Epithelial cell of esophagus (primary cell): ENCODE data around the gene MAPRE3.

Experiments
- DNase-seq: peaks from one replicate; pipeline ENCODE4 v3.0.0; 2010; ENCODE audit warnings: low read depth
- H3K4me3 ChIP-seq: 2 replicates; pipeline ENCODE4 v1.5.1; 2011; ENCODE audit warnings: mild to moderate bottlenecking, low read length, control low read depth
- CTCF ChIP-seq: IDR thresholded peaks from 2 replicates; pipeline ENCODE4 v1.5.1; 2011; ENCODE audit warnings: low read depth, mild to moderate bottlenecking, low read length, control low read depth, inconsistent platforms; ENCODE audit not compliant: insufficient read depth; ENCODE audit errors: missing control alignments

The MAPRE3 gene

GRCh38 chr2:27069436-27069835, 99.0 kb downstream of the MAPRE3 start:
- H3K4me3 ChIP-seq: no peak overlapping the region
- no peak for DNase-seq
- no peak for TF ChIP-seq CTCF

- no peak for TF ChIP-seq CTCF
- no peak for DNase-seq
- peak overlapping the region; percentile 99 for H3K4me3 ChIP-seq
Observed at GRCh38 chr2:27069961-27070618, 99.7 kb downstream of the MAPRE3 start.

GRCh38 chr2:27070653-27071276, 100.3 kb downstream of the MAPRE3 start:
- DNase-seq: no peak
- TF ChIP-seq CTCF: no peak
- H3K4me3 ChIP-seq: peak overlapping the region; percentile 99

- TF ChIP-seq CTCF: no peak
- DNase-seq: peak; percentile 95
- H3K4me3 ChIP-seq: peak within 1 kb of the TSS; percentile 99
Observed at GRCh38 chr2:27071277-27071989, 101.0 kb downstream of the MAPRE3 start, which contains the start of gene OST4. Gene OST4 (minus strand): TSS chr2:27071654.

- TF ChIP-seq CTCF: no peak
- DNase-seq: no peak
Observed at GRCh38 chr2:27071990-27072830, 101.8 kb downstream of the MAPRE3 start.

GRCh38 chr2:27072920-27073319, 102.5 kb downstream of the MAPRE3 start:
- no peak for TF ChIP-seq CTCF
- DNase-seq: no peak
- no peak overlapping the region for H3K4me3 ChIP-seq

More at GRCh38 chr2:27071990-27072830, 101.8 kb downstream of the MAPRE3 start:
- peak overlapping the region; percentile 60 for H3K4me3 ChIP-seq
